Middle frontal gyrus (tissue), 1 donor: ENCODE data around the gene NR2F1-AS1.

Experiments
- DNase-seq: peaks from one replicate; pipeline ENCODE4 v3.0.0-alpha.2; 2015; ENCODE audit warnings: low spot score; ENCODE audit errors: extremely low spot score

Gene NR2F1-AS1

GRCh38 chr5:93580927-93581445 lies at the start of gene NR2F1-AS1:
TSS of gene NR2F1-AS1 (minus strand) at chr5:93581219.
- DNase-seq: no peak

GRCh38 chr5:93626801-93627200 lies 45.8 kb upstream of the NR2F1-AS1 start:
- DNase-seq: no peak

GRCh38 chr5:93623153-93623552 lies 42.1 kb upstream of the NR2F1-AS1 start:
- no peak for DNase-seq

GRCh38 chr5:93622240-93622885 lies 41.3 kb upstream of the NR2F1-AS1 start:
- no peak for DNase-seq

GRCh38 chr5:93621327-93621798 lies 40.3 kb upstream of the NR2F1-AS1 start:
- DNase-seq: peak; percentile 63

- peak; percentile 72 for DNase-seq
Observed at GRCh38 chr5:93620487-93621326, 39.7 kb upstream of the NR2F1-AS1 start.

GRCh38 chr5:93616538-93617174 lies 35.6 kb upstream of the NR2F1-AS1 start:
- no peak for DNase-seq

- DNase-seq: no peak
Observed at GRCh38 chr5:93612855-93613243, 31.8 kb upstream of the NR2F1-AS1 start.

GRCh38 chr5:93611976-93612854 lies 31.2 kb upstream of the NR2F1-AS1 start:
- DNase-seq: no peak

- no peak for DNase-seq
Observed at GRCh38 chr5:93611273-93611975, 30.4 kb upstream of the NR2F1-AS1 start.

GRCh38 chr5:93610581-93611272 lies 29.7 kb upstream of the NR2F1-AS1 start:
- DNase-seq: no peak

GRCh38 chr5:93609762-93610161 lies 28.7 kb upstream of the NR2F1-AS1 start:
- DNase-seq: no peak

GRCh38 chr5:93608855-93609254 lies 27.8 kb upstream of the NR2F1-AS1 start:
- no peak for DNase-seq

GRCh38 chr5:93607367-93608258 lies 26.6 kb upstream of the NR2F1-AS1 start:
- peak; percentile 52 for DNase-seq

GRCh38 chr5:93606382-93606752 lies 25.3 kb upstream of the NR2F1-AS1 start:
- no peak for DNase-seq

- DNase-seq: no peak
Observed at GRCh38 chr5:93604644-93605515, 23.9 kb upstream of the NR2F1-AS1 start.

GRCh38 chr5:93603793-93604643 lies 23.0 kb upstream of the NR2F1-AS1 start:
- no peak for DNase-seq
